Stimulated activated CD8-positive, alpha-beta memory T cell treated with anti-CD3 and anti-CD28 coated beads, Interleukin-12 subunit alpha, Interleukin-12 subunit beta, amount 100 ng/mL, for 1 hour (primary cell): ENCODE measurements around the gene EVI2A.

ENCODE experiments used
- DNase-seq: peaks from one replicate; pipeline ENCODE4 v3.0.0-alpha.2; 2020; ENCODE audit warnings: low read depth

The EVI2A gene

GRCh38 chr17:31272803-31273202, 48.6 kb downstream of the EVI2A start:
- DNase-seq, result no peak

- DNase-seq, result no peak
Measured at GRCh38 chr17:31272236-31272635, 49.2 kb downstream of the EVI2A start.

GRCh38 chr17:31269578-31269983, 51.8 kb downstream of the EVI2A start:
- DNase-seq, result no peak

GRCh38 chr17:31269036-31269577, 52.3 kb downstream of the EVI2A start:
- DNase-seq, result no peak
